Endodermal cell (in vitro differentiated cells): ENCODE results near the gene TBXAS1. TPM values are rescaled to one million over a fixed set of nuclear protein-coding genes. Genes with fewer than 3 reads are reported as not detected.

Experiments
- DNase-seq: peaks from one replicate; pipeline ENCODE4 v3.0.0-alpha.2; 2017
- H3K27ac ChIP-seq: 2 replicates; pipeline ENCODE4 v1.5.1; 2013; ENCODE audit warnings: mild to moderate bottlenecking, low read depth, low read length, moderate library complexity
- H3K27me3 ChIP-seq: 2 replicates; pipeline ENCODE4 v1.6.1; 2013; ENCODE audit warnings: mild to moderate bottlenecking, low read length, moderate library complexity; ENCODE audit not compliant: insufficient read depth, control insufficient read depth, poor library complexity, severe bottlenecking
- H3K36me3 ChIP-seq: 2 replicates; pipeline ENCODE4 v1.7.0; 2013; ENCODE audit warnings: mild to moderate bottlenecking, low read length, moderate library complexity; ENCODE audit not compliant: control insufficient read depth, insufficient read depth
- H3K4me1 ChIP-seq: one replicate; pipeline ENCODE4 v1.7.0; 2013; ENCODE audit warnings: low read length; ENCODE audit not compliant: control insufficient read depth, insufficient read depth
- H3K4me3 ChIP-seq: 2 replicates; pipeline ENCODE4 v1.5.1; 2013; ENCODE audit warnings: mild to moderate bottlenecking, low read length, moderate library complexity
- H3K9ac ChIP-seq: 2 replicates; pipeline ENCODE4 v1.6.1; 2013; ENCODE audit warnings: mild to moderate bottlenecking, low read length, moderate library complexity; ENCODE audit not compliant: poor library complexity, severe bottlenecking; ENCODE audit errors: extremely low read depth
- H3K9me3 ChIP-seq: 2 replicates; pipeline ENCODE4 v1.6.1; 2013; ENCODE audit warnings: mild to moderate bottlenecking, low read length, moderate library complexity; ENCODE audit not compliant: control insufficient read depth
- H3K27ac Mint-ChIP-seq: 2 replicates; pipeline ENCODE4 v1.8.0; 2020; ENCODE audit warnings: mixed read lengths
- H3K27me3 Mint-ChIP-seq: 2 replicates; pipeline ENCODE4 v1.8.0; 2021; ENCODE audit warnings: mild to moderate bottlenecking, mixed read lengths; ENCODE audit not compliant: insufficient read depth
- H3K36me3 Mint-ChIP-seq: 2 replicates; pipeline ENCODE4 v1.8.0; 2020; ENCODE audit warnings: low read depth, mixed read lengths
- H3K4me1 Mint-ChIP-seq: 2 replicates; pipeline ENCODE4 v1.8.0; 2020; ENCODE audit warnings: mixed read lengths
- H3K4me3 Mint-ChIP-seq: 2 replicates; pipeline ENCODE4 v1.8.0; 2020; ENCODE audit warnings: mild to moderate bottlenecking, moderate library complexity, mixed read lengths
- H3K9me3 Mint-ChIP-seq: 2 replicates; pipeline ENCODE4 v1.8.0; 2020; ENCODE audit warnings: mild to moderate bottlenecking, mixed read lengths
- CTCF ChIP-seq: fragments of 200-600 bp; sonication (generic); conservative IDR thresholded peaks from 2 replicates; pipeline ENCODE4 v1.5.0; 2021; ENCODE audit warnings: antibody characterized with exemption, mild to moderate bottlenecking
- WGBS, 2 experiments: methylation state at CpG; one replicate each; pipeline versions ENCODE4 v1.1.5 to v1.1.7; 2013; ENCODE audit warnings: missing lambda C conversion rate in 2 of 2, mixed read lengths in 1 of 2; ENCODE audit not compliant: insufficient coverage in 1 of 2, insufficient read length in 1 of 2; 5-methylcytosine and 5-hydroxymethylcytosine counted together
- total RNA-seq, 2 donors: library from RNA; stranded (reverse); fragmentation: NEBNext Ultra II Directional in 1 of 2; extraction: Animal tissue kit (Norgen Biotek cat#: 25700) in 1 of 2; gene quantifications; 2 replicates in 1 of 2; 3 replicates in 1 of 2; pipeline ENCODE4 v1.2.1, GENCODE V29; 2021

Gene TBXAS1
- total RNA-seq, 2 donors from 2014 or later, result 7.6 to 13.5 TPM

- H3K4me3 ChIP-seq, result no peak overlapping the region
- no peak overlapping the region for H3K27ac ChIP-seq
- peaks cover 5% of the 10 kb centered on the region for H3K27me3 ChIP-seq
- 98 to 100% methylated on average over 1 to 3 of the region's 3 CpGs for WGBS, 2 experiments
- peaks cover 11% of the 10 kb centered on the region for H3K36me3 Mint-ChIP-seq
- H3K4me1 ChIP-seq, result peaks cover 4% of the 10 kb centered on the region
- H3K27ac Mint-ChIP-seq, result no peak overlapping the region
- no peaks in the 10 kb centered on the region for H3K4me1 Mint-ChIP-seq
- TF ChIP-seq CTCF, result no peak
- H3K27me3 Mint-ChIP-seq, result peaks cover 12% of the 10 kb centered on the region
- H3K9me3 Mint-ChIP-seq, result no peaks in the 10 kb centered on the region
- DNase-seq, result no peak
- H3K36me3 ChIP-seq, result peaks cover 16% of the 10 kb centered on the region
- no peaks in the 10 kb centered on the region for H3K9me3 ChIP-seq
- no peak overlapping the region for H3K9ac ChIP-seq
- no peak overlapping the region for H3K4me3 Mint-ChIP-seq
These were observed 44.4 kb upstream of the TBXAS1 start for GRCh38 chr7:139784648-139785047.

GRCh38 chr7:139791316-139791715 lies 37.7 kb upstream of the TBXAS1 start:
- H3K27ac ChIP-seq, result no peak overlapping the region
- H3K27me3 Mint-ChIP-seq, result no peaks in the 10 kb centered on the region
- TF ChIP-seq CTCF, result no peak
- H3K36me3 ChIP-seq, result peaks cover 23% of the 10 kb centered on the region
- peaks cover 11% of the 10 kb centered on the region for H3K9me3 ChIP-seq
- H3K9me3 Mint-ChIP-seq, result peaks cover 6% of the 10 kb centered on the region
- no peaks in the 10 kb centered on the region for H3K4me1 Mint-ChIP-seq
- no peak overlapping the region for H3K4me3 ChIP-seq
- no peaks in the 10 kb centered on the region for H3K4me1 ChIP-seq
- peaks cover 20% of the 10 kb centered on the region for H3K36me3 Mint-ChIP-seq
- H3K9ac ChIP-seq, result no peak overlapping the region
- H3K27me3 ChIP-seq, result no peaks in the 10 kb centered on the region
- H3K4me3 Mint-ChIP-seq, result no peak overlapping the region
- no peak overlapping the region for H3K27ac Mint-ChIP-seq
- no peak for DNase-seq
- 90 to 100% methylated on average over 5 to 7 of the region's 7 CpGs for WGBS, 2 experiments

- WGBS, 2 experiments, result 88 to 91% methylated on average over 1 to 2 of the region's 2 CpGs
- Mint-ChIP-seq H3K27me3 (no peaks in the 10 kb centered on the region), H3K4me1 (peaks cover 11% of the 10 kb centered on the region)
These were observed 31.5 kb upstream of the TBXAS1 start for GRCh38 chr7:139797607-139798006.

More at GRCh38 chr7:139797607-139798006, 31.5 kb upstream of the TBXAS1 start:
- Histone ChIP-seq H3K27me3 (no peaks in the 10 kb centered on the region), H3K36me3 (peaks cover 6% of the 10 kb centered on the region), H3K9ac (no peak overlapping the region), H3K9me3 (peaks cover 25% of the 10 kb centered on the region), H3K4me3 (no peak overlapping the region), H3K4me1 (no peaks in the 10 kb centered on the region), H3K27ac (no peak overlapping the region)
- Mint-ChIP-seq H3K4me3 (no peak overlapping the region), H3K9me3 (peaks cover 17% of the 10 kb centered on the region), H3K36me3 (peaks cover 10% of the 10 kb centered on the region), H3K27ac (no peak overlapping the region)
- peak; percentile 13 for DNase-seq
- no peak for TF ChIP-seq CTCF
